Measurements from ENCODE around the gene LPIN2.
"Not testable (repeated sequence)": the region's sequence is repeated elsewhere in the genome, so short reads cannot be mapped to it uniquely, and the experiment has no call there.

LPIN2 gene

GRCh38 chr18:3054780-3055179 lies 41.8 kb upstream of the LPIN2 start:
- H3K27ac ChIP-seq (ENCODE audit: low read length), result no peak overlapping the region
- H3K4me3 ChIP-seq (ENCODE audit: low read length), result no peak overlapping the region
- no peaks in the 10 kb centered on the region for H3K4me1 ChIP-seq (ENCODE audit: control insufficient read depth, low read depth, low read length)
- H3K9ac ChIP-seq (ENCODE audit: low read length), result no peak overlapping the region
- H3K27me3 ChIP-seq (ENCODE audit: control insufficient read depth, insufficient read depth, low read length), result no peaks in the 10 kb centered on the region
- no peaks in the 10 kb centered on the region for H3K36me3 ChIP-seq (ENCODE audit: control insufficient read depth, low read depth, low read length)
- H3K9me3 ChIP-seq (ENCODE audit: control insufficient read depth, low read depth, low read length), result no peaks in the 10 kb centered on the region

- H3K9me3 ChIP-seq (ENCODE audit: control insufficient read depth, low read depth, low read length), result no peaks in the 10 kb centered on the region
- no peak overlapping the region for H3K4me3 ChIP-seq (ENCODE audit: low read length)
- H3K27me3 ChIP-seq (ENCODE audit: control insufficient read depth, insufficient read depth, low read length), result no peaks in the 10 kb centered on the region
- no peaks in the 10 kb centered on the region for H3K36me3 ChIP-seq (ENCODE audit: control insufficient read depth, low read depth, low read length)
- H3K9ac ChIP-seq (ENCODE audit: low read length), result no peak overlapping the region
- no peaks in the 10 kb centered on the region for H3K4me1 ChIP-seq (ENCODE audit: control insufficient read depth, low read depth, low read length)
- no peak overlapping the region for H3K27ac ChIP-seq (ENCODE audit: low read length)
These were observed 41.3 kb upstream of the LPIN2 start for GRCh38 chr18:3054214-3054613.

- H3K9me3 ChIP-seq (ENCODE audit: control insufficient read depth, low read depth, low read length), result no peaks in the 10 kb centered on the region
- H3K27me3 ChIP-seq (ENCODE audit: control insufficient read depth, insufficient read depth, low read length), result no peaks in the 10 kb centered on the region
- no peak overlapping the region for H3K4me3 ChIP-seq (ENCODE audit: low read length)
- H3K9ac ChIP-seq (ENCODE audit: low read length), result no peak overlapping the region
- no peak overlapping the region for H3K27ac ChIP-seq (ENCODE audit: low read length)
- no peaks in the 10 kb centered on the region for H3K36me3 ChIP-seq (ENCODE audit: control insufficient read depth, low read depth, low read length)
- no peaks in the 10 kb centered on the region for H3K4me1 ChIP-seq (ENCODE audit: control insufficient read depth, low read depth, low read length)
These were observed 40.1 kb upstream of the LPIN2 start for GRCh38 chr18:3053081-3053480.

GRCh38 chr18:3052411-3052758 lies 39.4 kb upstream of the LPIN2 start:
- Histone ChIP-seq H3K27me3 (ENCODE audit: control insufficient read depth, insufficient read depth, low read length) (no peaks in the 10 kb centered on the region), H3K4me1 (ENCODE audit: control insufficient read depth, low read depth, low read length) (no peaks in the 10 kb centered on the region), H3K27ac (ENCODE audit: low read length) (no peak overlapping the region), H3K4me3 (ENCODE audit: low read length) (no peak overlapping the region), H3K9ac (ENCODE audit: low read length) (no peak overlapping the region), H3K9me3 (ENCODE audit: control insufficient read depth, low read depth, low read length) (no peaks in the 10 kb centered on the region), H3K36me3 (ENCODE audit: control insufficient read depth, low read depth, low read length) (no peaks in the 10 kb centered on the region)

GRCh38 chr18:3051718-3052410 lies 38.9 kb upstream of the LPIN2 start:
- no peaks in the 10 kb centered on the region for H3K27me3 ChIP-seq (ENCODE audit: control insufficient read depth, insufficient read depth, low read length)

GRCh38 chr18:3049897-3050454 lies 37.0 kb upstream of the LPIN2 start:
- not testable (repeated sequence) for H3K4me1 ChIP-seq (ENCODE audit: control insufficient read depth, low read depth, low read length); H3K36me3 ChIP-seq (ENCODE audit: control insufficient read depth, low read depth, low read length); H3K9me3 ChIP-seq (ENCODE audit: control insufficient read depth, low read depth, low read length); H3K27me3 ChIP-seq (ENCODE audit: control insufficient read depth, insufficient read depth, low read length); H3K9ac ChIP-seq (ENCODE audit: low read length); H3K27ac ChIP-seq (ENCODE audit: low read length); H3K4me3 ChIP-seq (ENCODE audit: low read length)

More at GRCh38 chr18:3051718-3052410, 38.9 kb upstream of the LPIN2 start:
- Histone ChIP-seq H3K4me3 (ENCODE audit: low read length) (no peak overlapping the region), H3K9me3 (ENCODE audit: control insufficient read depth, low read depth, low read length) (no peaks in the 10 kb centered on the region), H3K9ac (ENCODE audit: low read length) (no peak overlapping the region), H3K4me1 (ENCODE audit: control insufficient read depth, low read depth, low read length) (no peaks in the 10 kb centered on the region), H3K27ac (ENCODE audit: low read length) (no peak overlapping the region), H3K36me3 (ENCODE audit: control insufficient read depth, low read depth, low read length) (no peaks in the 10 kb centered on the region)

GRCh38 chr18:3048820-3049349 lies 35.9 kb upstream of the LPIN2 start:
- H3K4me3 ChIP-seq (ENCODE audit: low read length), result no peak overlapping the region
- H3K27me3 ChIP-seq (ENCODE audit: control insufficient read depth, insufficient read depth, low read length), result no peaks in the 10 kb centered on the region
- no peak overlapping the region for H3K9ac ChIP-seq (ENCODE audit: low read length)
- H3K27ac ChIP-seq (ENCODE audit: low read length), result no peak overlapping the region
- H3K36me3 ChIP-seq (ENCODE audit: control insufficient read depth, low read depth, low read length), result no peaks in the 10 kb centered on the region
- no peaks in the 10 kb centered on the region for H3K4me1 ChIP-seq (ENCODE audit: control insufficient read depth, low read depth, low read length)
- no peaks in the 10 kb centered on the region for H3K9me3 ChIP-seq (ENCODE audit: control insufficient read depth, low read depth, low read length)

- H3K27ac ChIP-seq (ENCODE audit: low read length), result no peak overlapping the region
- H3K36me3 ChIP-seq (ENCODE audit: control insufficient read depth, low read depth, low read length), result no peaks in the 10 kb centered on the region
- H3K9me3 ChIP-seq (ENCODE audit: control insufficient read depth, low read depth, low read length), result no peaks in the 10 kb centered on the region
- no peak overlapping the region for H3K4me3 ChIP-seq (ENCODE audit: low read length)
- H3K27me3 ChIP-seq (ENCODE audit: control insufficient read depth, insufficient read depth, low read length), result no peaks in the 10 kb centered on the region
- H3K9ac ChIP-seq (ENCODE audit: low read length), result no peak overlapping the region
- no peaks in the 10 kb centered on the region for H3K4me1 ChIP-seq (ENCODE audit: control insufficient read depth, low read depth, low read length)
These were observed 35.2 kb upstream of the LPIN2 start for GRCh38 chr18:3048121-3048520.

- no peak overlapping the region for H3K4me3 ChIP-seq (ENCODE audit: low read length)
- H3K9ac ChIP-seq (ENCODE audit: low read length), result no peak overlapping the region
- no peaks in the 10 kb centered on the region for H3K9me3 ChIP-seq (ENCODE audit: control insufficient read depth, low read depth, low read length)
- no peaks in the 10 kb centered on the region for H3K27me3 ChIP-seq (ENCODE audit: control insufficient read depth, insufficient read depth, low read length)
- H3K27ac ChIP-seq (ENCODE audit: low read length), result no peak overlapping the region
- peaks cover 5% of the 10 kb centered on the region for H3K4me1 ChIP-seq (ENCODE audit: control insufficient read depth, low read depth, low read length)
- H3K36me3 ChIP-seq (ENCODE audit: control insufficient read depth, low read depth, low read length), result no peaks in the 10 kb centered on the region
These were observed 33.4 kb upstream of the LPIN2 start for GRCh38 chr18:3046216-3046808.

GRCh38 chr18:3044931-3045698 lies 32.2 kb upstream of the LPIN2 start:
- no peak overlapping the region for H3K9ac ChIP-seq (ENCODE audit: low read length)
- H3K4me3 ChIP-seq (ENCODE audit: low read length), result no peak overlapping the region
- H3K9me3 ChIP-seq (ENCODE audit: control insufficient read depth, low read depth, low read length), result no peaks in the 10 kb centered on the region
- H3K36me3 ChIP-seq (ENCODE audit: control insufficient read depth, low read depth, low read length), result no peaks in the 10 kb centered on the region
- H3K27ac ChIP-seq (ENCODE audit: low read length), result no peak overlapping the region
- H3K27me3 ChIP-seq (ENCODE audit: control insufficient read depth, insufficient read depth, low read length), result no peaks in the 10 kb centered on the region
- H3K4me1 ChIP-seq (ENCODE audit: control insufficient read depth, low read depth, low read length), result peaks cover 5% of the 10 kb centered on the region

- Histone ChIP-seq H3K27me3 (ENCODE audit: control insufficient read depth, insufficient read depth, low read length) (no peaks in the 10 kb centered on the region), H3K36me3 (ENCODE audit: control insufficient read depth, low read depth, low read length) (no peaks in the 10 kb centered on the region)
These were observed 29.4 kb upstream of the LPIN2 start for GRCh38 chr18:3042379-3042778.

More at GRCh38 chr18:3042379-3042778, 29.4 kb upstream of the LPIN2 start:
- Histone ChIP-seq H3K4me1 (ENCODE audit: control insufficient read depth, low read depth, low read length) (peaks cover 5% of the 10 kb centered on the region), H3K9me3 (ENCODE audit: control insufficient read depth, low read depth, low read length) (no peaks in the 10 kb centered on the region), H3K9ac (ENCODE audit: low read length) (no peak overlapping the region), H3K4me3 (ENCODE audit: low read length) (no peak overlapping the region), H3K27ac (ENCODE audit: low read length) (no peak overlapping the region)

All from iPS-18a (cell line).